ENCODE data around the gene HES5. TPM values are rescaled to one million over a fixed set of nuclear protein-coding genes. Genes with fewer than 3 reads are reported as not detected.

Gene HES5
- polyA plus RNA-seq, 3 donors = 0.14 to 0.79 (median 0.76) TPM

Other genes with a start within 250 kb of the HES5 start
- 10 to 100 TPM; 11.8 to 19.5 (median 15.5) TPM for gene MORN1, start 138.7 kb downstream of the HES5 start, polyA plus RNA-seq (ENCODE audit: insufficient read length in 3 of 3)
- 100 to 1,000 TPM; 116 to 126 (median 119) TPM for gene RER1, start 138.4 kb downstream of the HES5 start, polyA plus RNA-seq (ENCODE audit: insufficient read length in 3 of 3)
- gene PEX10, start 117.7 kb downstream of the HES5 start, polyA plus RNA-seq (ENCODE audit: insufficient read length in 3 of 3) = 10 to 100 TPM; 21.4 to 26.8 (median 26.6) TPM
- gene PLCH2, start 54.0 kb downstream of the HES5 start, polyA plus RNA-seq (ENCODE audit: insufficient read length in 3 of 3) = 1 to 10 TPM in 2 of 3 donors, under 1 TPM in 1; 0.62 to 1.4 (median 1.3) TPM
- 10 to 100 TPM; 23.1 to 29.7 (median 29.2) TPM for gene PANK4, start 3.7 kb downstream of the HES5 start, polyA plus RNA-seq (ENCODE audit: insufficient read length in 3 of 3)
- 10 to 100 TPM; 16.5 to 37.2 (median 20.9) TPM for gene TNFRSF14, start 26.1 kb upstream of the HES5 start, polyA plus RNA-seq (ENCODE audit: insufficient read length in 3 of 3)
- gene PRXL2B, start 56.5 kb upstream of the HES5 start, polyA plus RNA-seq (ENCODE audit: insufficient read length in 3 of 3) = 10 to 100 TPM; 36.1 to 45.8 (median 43.5) TPM
- 1 to 10 TPM; 1.9 to 2.9 (median 2.8) TPM for gene MMEL1, start 102.8 kb upstream of the HES5 start, polyA plus RNA-seq (ENCODE audit: insufficient read length in 3 of 3)

Data from renal cortex interstitium (tissue), 3 donors.